Middle frontal gyrus (tissue), 1 donor: ENCODE results near the gene BCL2A1.
"Not testable (repeated sequence)": the region's sequence is repeated elsewhere in the genome, so short reads cannot be mapped to it uniquely, and the experiment has no call there.

Source experiments
- DNase-seq: peaks from one replicate; pipeline ENCODE4 v3.0.0-alpha.2; 2015; ENCODE audit warnings: low spot score; ENCODE audit errors: extremely low spot score

BCL2A1 gene

DNA sequence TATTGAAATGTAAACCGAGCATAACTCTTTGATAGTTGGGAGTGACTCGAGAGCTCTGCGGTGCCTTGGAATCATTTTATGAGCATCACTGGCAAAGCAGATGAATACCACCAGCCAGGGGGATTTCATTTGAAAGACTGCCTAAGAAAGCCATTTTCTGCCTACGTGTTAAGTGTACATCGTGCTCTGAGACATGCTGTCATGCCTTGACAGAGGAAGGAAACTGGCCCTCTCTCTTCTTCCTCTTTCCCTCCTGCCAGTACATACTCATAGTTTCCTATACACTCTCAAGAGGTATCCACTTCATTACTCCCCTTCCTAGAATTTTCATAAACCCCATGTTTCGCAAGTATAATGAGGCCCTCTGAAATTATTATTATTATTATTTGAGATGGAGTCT, 8.8 kb downstream of the BCL2A1 start:
- DNase-seq = no peak

DNA sequence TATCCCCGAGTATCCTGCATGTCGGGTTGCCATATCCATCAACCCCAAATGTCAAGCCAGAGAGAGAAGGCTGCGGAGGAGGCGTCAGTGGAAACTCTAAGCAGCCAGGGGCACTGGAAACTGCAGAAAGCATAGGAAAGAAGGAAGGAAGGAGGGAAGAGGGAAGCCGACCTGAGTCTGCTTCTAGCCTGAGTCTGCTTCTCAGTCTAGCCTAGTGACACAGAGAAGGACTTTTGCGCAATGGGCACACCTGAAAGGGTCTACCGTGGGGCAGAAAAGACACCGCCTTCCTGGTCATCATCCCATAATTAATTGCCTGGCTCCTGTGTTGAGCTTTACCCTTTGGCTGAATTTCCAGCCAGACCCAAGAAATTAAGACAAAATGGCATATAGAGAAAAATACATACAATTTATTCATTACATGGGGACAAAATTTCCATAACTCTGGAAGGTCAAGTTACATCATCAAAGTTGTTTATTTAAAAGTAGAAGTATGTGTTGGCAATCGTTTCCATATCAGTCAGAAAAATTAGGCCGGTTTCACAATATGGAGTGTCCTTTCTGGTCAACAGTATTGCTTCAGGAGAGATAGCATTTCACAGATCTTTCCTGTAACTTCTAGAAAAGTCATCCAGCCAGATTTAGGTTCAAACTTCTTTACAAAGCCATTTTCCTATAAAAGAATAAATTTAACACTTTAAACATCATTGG, 10.3 kb downstream of the BCL2A1 start:
- no peak for DNase-seq

DNA sequence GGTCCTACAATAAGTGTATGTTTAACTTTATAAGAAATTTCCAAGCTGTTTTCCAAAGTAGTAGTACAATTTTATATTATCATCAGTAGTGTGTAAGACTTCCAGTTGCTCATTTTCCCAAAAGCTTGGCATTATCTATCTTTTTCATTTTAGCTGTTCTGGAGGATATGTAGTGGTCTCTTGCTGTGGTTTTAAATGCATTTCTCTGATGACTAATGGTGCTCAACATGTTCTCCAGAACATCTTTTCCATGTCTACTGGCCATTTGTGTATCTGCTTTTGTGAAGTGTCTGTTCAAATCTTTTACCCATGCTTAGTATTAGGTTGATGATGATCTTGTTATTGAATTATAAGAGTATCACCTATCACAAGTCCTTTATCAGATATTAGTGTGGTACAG, 13.3 kb downstream of the BCL2A1 start:
- DNase-seq = no peak

DNA sequence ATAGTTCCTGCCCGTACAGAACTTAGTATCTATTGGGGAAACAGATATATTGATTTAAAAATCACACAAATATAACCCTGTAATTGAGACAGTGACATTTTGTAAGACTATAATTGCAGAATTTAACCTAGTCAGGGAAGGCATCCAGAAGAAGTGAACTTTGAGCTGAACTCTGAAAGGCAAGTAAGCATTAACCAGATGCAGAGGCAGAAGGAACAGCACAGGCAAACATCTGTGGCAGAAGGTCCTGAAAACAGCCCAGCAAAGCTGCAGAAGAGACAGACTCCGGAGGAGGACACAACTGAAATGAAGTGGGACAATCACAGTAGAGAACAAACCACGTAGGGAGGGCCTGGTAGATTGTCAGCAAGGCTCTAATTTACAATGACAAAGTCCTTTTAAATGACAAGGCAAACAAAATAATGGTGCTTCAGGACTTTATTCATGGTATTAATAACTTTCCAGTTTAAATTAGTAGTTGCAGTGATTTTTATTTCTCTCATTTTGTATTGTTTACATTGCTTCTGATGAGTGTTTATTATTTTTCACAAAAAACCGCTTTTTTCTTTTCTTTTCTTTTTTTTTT, 14.5 kb downstream of the BCL2A1 start:
- no peak for DNase-seq

DNA sequence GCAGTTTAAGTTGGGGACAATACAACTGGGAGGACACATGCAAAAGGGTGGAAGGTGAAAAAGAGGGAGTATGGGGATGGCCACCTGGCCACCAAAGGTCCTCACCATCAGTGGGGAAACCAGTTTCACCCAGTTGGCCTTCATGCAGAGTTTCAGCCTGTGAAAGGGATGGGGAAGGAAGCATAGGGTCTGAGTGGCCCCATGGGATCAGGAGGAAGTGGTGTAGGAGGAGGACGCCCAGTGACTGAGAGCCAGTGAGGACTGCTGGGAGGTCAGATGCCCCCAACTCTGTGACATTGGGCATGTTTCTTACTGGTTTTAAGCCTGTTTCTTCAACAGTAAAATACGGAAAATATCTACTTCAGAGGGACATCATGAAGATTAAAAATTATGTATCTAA, 16.3 kb downstream of the BCL2A1 start:
- DNase-seq = no peak

DNA sequence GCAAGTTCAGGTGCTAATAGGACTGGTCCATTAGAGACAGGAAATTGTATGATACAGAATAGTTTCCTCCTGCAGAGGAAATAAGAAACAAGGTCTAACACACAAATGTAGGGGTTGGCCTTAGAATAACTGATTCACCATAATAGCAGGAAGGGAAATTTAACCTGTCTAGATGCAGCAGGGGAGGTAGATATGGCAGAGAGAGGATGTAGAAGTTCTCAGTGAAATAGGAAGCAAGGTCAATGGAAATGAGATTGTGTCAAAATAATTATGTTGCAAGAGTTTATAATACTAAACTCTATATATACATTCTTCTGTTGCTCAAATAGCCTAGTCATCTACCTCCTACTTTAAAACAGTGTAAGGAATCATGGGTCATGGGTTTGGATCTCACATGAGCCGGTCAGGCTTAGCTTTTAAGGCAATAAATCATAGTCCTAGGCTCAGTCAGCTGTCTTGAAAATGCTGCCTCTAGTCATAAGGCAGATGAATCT, 17.0 kb downstream of the BCL2A1 start:
- DNase-seq = no peak

DNA sequence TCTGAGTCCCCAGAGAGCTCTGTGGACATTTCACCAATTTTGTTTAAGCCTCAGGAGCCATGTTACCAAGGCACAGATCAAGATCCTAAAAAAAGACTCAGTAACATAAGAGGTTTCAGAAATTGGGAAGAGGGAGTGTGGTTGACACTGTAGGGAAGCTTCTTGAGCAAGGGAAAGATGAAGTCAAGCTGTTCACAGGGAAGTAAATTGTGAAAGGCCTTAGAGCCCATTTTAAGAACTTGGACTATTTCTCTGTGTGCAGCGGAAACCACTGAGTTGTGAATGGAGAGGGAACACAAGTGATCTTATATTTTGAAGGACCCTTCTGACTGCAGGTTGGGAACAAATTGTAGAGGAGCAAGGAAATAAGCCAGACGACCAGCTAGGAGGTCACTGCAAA, 18.7 kb downstream of the BCL2A1 start:
- DNase-seq = no peak

DNA sequence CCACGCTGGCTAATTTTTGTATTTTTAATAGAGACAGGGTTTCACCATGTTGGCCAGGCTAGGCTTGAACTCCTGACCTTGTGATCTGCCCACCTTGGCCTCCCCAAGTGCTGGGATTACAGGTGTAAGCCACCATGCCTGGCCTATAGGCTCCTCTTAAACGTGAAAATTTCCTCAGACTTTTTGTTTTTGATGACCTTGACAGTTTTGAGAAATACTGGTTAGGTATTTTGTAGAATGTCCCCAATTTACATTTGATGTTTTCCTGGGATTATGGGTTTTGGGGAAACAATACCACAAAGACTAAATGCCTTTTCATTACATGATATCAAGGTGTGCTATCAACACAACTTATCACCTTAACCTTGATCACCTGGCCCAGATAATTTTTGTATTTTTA, 20.7 kb downstream of the BCL2A1 start:
- DNase-seq = no peak

DNA sequence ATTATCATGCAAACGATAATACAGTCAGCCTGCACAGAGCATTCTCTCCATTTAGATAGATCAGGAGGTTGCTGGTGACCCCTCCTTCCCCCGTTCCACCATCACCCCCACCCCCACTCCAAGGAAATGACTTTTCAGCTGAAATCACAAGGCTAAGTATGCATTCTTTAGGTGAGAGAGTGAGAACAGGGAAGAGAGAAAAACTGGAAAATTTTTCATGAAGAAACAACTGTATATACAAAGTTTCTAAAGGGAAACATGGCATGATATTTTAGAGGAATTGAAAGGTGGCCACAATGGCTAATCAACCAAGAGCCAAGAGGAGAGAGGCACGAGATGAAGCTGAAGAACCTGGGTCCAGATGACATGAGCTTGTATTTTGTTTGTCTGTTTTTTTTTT, 22.2 kb downstream of the BCL2A1 start:
- DNase-seq = no peak

DNA sequence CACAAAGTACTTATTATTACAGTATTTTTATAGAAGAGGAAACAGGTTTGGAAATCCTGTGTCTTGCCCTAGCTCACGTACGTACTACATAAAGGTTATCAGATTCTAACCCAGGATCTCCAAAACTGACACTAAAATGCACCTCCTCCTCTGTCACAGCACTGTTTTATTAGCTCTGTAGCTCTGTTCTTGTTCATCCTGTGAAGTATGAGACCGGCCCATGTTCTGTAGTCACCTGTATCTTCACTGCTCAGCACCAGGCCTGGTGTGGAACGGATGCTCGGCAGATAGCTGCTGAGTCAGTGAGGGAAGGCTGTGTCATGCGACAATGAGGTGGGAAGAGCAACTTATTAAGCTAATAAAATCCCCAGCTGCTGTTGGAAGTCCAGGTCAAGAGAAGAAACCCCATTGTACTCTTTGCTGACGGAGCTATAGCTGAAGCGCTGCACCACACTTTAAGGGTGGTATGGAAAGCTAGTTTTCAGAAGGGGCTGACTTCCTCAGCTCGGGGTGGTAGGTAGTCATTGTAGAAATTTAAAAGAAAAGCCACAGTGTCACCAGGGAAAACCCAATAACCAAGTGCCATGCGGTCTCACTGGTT, 22.8 kb downstream of the BCL2A1 start:
- no peak for DNase-seq

DNA sequence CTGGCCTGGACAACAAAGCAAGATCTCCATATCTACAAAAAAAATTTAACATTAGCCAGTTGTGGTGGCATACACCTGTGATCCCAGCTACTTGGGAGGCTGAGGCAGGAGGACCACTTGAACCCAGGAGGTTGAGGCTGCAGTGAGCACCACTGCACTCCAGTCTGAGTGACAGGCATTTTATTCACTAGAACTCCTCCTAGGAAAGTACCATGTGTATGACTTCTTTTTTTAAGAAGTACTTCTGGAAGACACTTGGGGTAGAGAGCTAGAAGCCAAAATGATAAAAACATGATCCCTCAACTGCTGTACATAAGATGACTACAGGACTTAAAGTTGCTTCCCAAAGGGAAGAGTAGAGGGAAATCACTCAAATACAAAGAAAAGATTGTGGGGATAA, 24.0 kb downstream of the BCL2A1 start:
- DNase-seq = no peak

DNA sequence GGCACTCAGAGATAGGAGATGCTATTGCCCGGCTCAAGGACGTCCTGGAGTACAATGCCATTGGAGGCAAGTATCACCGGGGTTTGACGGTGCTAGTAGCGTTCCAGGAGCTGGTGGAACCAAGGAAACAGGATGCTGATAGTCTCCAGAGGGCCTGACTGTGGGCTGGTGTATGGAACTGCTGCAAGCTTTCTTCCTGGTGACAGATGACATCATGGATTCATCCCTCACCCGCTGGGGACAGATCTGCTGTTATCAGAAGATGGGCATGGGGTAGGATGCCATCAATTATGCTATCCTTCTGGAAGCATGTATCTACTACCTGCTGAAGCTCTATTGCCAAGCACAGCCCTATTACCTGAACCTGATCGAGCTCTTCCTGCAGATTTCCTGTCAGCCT, 26.4 kb downstream of the BCL2A1 start:
- DNase-seq = no peak

DNA sequence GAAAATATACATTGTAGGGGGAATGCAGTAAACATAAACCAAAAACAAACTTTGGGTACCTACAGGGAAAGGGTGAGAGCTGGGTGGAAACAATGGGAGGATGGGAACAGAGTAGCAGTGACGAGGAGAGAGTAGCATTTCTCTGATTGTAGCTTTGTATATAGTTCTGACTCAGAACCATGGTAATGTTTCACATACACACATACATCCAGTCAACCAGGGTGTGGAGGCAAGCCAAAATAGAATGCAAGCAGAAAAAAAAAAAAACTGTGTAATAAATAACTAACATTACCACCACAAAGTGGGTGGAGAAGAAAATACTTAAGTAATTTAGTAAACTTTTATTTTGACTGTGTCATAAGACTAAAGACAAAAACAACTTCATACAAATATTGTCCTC, 27.2 kb downstream of the BCL2A1 start:
- DNase-seq = no peak

DNA sequence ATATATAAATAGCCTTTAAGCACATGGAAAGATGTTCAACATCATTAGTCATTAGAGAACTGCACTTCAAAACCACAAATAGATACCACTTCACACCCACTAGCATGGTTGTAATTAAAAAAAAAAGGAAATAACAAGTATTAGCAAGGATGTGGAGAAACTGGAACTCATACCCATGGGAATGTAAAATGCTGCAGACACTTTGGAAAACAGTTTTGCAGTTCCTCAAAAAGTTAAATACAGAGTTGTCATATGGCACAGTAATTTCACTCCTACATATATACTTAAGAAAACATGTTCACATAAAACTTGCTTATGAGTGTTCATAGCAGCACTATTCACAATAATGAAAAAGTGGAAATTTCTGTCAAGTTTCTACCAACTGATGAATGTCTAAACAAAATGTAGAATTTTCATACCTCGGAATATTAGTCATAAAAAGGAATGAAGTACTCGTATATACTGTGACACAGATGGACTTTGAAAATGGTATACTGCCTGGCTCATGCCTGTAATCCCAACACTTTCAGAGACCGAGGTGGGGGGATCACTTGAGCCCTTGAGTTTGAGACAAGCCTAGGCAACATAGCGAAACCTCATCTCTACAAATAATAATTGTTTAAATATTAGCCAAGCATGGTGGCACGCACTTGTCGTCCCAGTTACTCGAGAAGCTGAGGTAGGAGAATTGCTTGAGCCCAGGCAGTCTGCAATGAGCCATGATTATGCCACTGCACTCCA, 28.1 kb downstream of the BCL2A1 start:
- DNase-seq = no peak

DNA sequence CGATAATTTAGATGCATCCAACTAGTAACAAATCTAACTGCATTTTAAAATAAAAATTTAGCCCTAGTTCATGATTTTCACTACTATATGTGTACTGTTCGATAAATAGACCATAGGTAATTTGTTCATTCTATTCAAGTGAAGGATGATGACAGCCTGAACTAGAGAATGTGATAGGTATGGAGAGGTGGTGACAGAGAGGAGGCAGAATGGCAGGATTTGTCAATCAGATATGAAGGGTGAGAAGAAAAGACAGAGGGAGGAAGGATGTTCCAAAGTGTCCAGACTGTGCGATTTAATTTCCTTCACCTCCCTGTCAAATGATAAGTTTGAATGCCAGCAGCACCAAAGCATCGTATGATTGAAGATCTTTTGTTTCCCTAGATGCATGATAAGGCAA, 31.6 kb downstream of the BCL2A1 start:
- no peak for DNase-seq

DNA sequence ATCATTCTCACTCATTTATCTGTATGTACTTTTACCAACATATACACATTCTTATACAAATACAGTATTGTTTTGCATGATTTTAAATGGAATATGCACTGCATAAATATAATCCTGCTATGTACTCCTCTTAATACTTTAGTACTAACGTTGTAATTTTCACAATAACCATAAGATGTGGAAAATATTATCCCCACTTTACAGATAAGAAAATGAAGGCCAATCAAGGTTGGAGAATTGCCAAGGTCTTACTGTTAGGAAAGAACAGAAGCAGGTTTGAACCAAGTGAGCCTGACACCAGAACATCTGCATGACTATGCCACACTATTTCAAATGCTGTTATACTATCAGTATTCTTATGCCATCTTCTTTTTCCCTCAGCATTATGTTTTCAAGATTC, 32.9 kb downstream of the BCL2A1 start:
- DNase-seq = no peak

DNA sequence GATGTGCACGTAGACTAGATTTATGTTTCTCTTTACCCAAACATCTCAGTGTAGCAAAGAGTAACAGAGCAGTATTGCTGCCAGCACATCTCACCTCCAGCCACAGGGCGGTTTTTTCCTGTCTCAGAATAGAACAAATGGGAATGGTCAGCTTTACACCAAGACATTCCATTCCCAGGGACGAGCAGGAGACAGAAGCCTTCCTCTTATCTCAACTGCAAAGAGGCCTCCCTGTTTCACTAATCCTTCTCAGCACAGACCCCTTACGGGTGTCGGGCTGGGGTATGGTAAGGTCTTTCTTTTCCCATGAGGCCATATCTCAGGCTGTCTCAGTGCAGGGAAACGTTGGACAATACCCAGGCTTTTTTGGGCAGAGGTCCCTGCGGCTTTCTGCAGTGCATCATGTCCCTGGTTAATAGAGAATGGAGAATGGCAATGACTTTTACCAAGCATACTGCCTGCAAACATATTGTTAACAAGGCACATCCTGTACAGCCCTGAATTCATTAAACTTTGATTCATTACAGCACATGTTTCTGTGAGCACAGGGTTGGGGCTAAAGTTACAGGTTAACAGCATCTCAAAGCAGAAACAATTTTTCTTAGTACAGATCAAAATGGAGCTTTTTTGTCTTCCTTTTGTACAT, 35.3 kb downstream of the BCL2A1 start:
- not testable (repeated sequence) for DNase-seq

DNA sequence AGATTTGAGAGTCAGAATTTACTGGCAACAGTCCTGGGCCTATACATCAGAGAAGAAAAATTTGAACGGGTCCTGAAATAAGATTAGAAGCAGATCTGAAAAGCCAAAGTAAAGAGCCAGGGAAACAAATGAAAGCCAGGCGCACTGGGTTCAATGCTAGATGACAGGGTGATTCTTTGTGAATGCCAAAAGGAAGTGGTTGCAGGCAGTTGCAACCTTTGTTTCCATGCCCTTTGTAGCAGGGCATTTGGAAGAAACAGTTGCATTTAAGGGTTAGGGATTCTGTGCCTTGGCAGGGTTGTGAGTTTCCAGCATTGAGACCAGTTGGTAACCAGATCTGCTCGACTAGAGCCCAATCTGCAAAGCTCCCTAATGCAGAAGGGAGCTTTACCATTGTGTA, 37.8 kb downstream of the BCL2A1 start:
- no peak for DNase-seq

DNA sequence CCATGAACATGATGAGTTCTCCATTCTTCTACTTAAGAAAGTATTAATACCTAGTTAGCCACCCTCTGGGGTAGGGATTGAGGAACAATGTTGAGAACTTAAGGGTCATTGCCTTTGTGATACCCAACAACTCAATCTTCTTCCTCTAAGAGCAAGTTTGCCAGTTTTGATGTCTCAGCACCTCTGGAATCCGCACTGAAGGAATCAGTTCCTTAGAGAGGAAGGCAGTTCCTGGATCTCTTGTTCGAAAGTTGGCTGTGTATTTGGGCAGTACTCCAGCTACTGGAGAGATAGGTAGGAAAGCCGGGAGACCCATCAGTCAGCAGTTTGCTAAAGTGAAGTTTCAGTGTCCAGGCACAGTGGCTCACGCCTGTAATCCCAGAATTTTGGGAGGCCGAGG, 38.5 kb downstream of the BCL2A1 start:
- DNase-seq = no peak

DNA sequence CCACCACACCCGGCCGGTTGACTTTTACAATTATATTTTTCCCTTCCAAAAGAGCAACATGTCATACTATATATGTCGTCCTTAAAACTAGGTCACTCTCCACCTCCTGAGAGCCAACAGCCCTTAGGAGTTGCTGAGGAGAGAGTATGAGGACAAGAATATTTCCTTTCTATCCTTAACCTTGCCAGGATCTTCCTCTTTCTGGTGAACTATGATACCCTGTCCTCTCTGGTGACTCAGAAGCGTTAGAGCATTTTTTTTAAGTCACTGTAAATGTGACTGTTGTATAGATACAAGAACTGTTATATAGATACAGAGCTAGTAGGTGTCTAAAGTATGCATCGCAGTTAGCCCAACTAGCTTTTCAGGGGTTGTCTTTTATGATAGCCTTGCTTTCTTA, 40.5 kb downstream of the BCL2A1 start:
- DNase-seq = no peak

DNA sequence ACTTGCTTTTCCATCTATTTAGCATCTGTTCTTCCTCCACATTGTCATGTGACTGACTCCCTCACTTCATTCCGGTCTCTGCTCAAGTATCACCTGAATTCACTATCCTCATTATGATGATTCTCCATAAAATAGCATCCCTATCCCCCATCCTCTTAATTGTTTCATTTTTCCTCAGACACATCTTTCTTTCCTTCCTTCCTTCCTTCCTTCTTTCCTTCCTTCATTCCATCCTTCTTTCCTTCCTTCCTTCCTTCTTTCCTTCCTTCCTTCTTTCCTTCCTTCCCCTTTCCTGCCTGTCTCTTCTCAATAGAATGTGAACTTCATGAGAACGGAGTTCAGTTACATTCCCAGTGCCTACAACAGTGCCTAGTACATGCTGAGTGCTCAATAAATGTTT, 41.6 kb downstream of the BCL2A1 start:
- DNase-seq = no peak

DNA sequence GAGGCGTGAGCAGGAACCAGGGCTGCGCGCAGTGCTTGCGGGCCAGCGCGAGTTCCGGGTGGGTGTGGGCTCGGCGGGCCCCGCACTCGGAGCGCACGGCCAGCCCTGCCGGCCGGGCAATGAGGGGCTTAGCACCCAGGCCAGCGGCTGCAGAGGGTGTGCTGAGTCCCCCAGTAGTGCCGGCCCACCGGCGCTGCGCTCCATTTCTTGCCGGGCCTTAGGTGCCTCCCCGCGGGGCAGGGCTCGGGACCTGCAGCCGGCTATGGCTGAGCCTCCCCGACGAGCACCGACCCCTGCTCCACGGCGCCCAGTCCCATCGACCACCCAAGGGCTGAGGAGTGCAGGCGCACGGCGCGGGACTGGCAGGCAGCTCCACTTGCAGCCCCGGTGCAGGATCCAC, 44.9 kb downstream of the BCL2A1 start:
- DNase-seq = not testable (repeated sequence)
